GM19397 (cell line): ENCODE measurements around the gene MINK1.

Source experiments
- ATAC-seq: cut with Tn5 transposase; IDR thresholded peaks from one replicate; pipeline ENCODE4 v1.9.1; 2021; ENCODE audit warnings: mild to moderate bottlenecking, moderate library complexity; ENCODE audit not compliant: unreplicated experiment

Gene MINK1

DNA sequence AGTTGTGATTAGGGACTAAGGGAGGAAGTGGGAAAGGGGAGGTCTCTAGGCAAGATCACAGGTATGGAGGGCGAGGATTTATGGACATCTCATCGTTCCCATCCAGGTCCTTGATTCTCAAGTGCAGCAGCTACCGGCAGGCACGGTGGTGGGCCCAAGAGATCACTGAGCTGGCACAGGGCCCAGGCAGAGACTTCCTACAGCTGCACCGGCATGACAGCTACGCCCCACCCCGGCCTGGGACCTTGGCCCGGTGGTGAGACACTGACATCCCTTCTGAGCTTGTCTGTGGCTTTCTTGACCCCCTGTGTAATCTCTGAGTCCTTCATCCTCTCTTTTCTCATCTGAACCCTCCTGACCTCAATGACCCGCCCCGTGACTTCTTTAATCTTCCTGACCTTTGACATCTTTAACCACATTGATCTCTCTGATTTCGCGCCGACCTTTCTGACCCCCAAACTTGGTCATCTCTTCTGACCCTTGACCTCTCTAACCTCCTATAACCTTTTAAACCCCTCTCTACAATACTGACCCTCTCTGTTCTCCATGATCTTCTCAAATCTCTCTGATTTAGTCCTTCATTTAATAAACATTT lies 22.3 kb upstream of the MINK1 start:
- no peak for ATAC-seq

DNA sequence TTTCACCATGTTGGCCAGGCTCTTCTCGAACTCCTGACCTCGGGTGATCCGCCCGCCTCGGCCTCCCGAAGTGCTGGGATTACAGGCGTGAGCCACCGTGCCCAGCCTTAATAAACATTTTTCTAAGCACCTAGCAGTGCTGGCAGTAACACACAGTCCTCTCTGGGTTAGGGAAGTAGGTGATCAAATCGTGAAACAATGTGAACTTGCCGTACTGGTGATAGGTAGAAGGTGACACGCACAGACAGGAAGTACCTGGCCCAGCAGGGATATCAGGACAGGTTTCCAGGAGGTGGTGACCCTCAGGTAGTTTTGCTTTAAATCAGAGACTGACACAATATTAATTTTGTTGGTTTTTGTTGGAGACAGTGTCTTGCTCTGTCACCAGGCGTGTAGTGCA lies 21.7 kb upstream of the MINK1 start:
- ATAC-seq = no peak

DNA sequence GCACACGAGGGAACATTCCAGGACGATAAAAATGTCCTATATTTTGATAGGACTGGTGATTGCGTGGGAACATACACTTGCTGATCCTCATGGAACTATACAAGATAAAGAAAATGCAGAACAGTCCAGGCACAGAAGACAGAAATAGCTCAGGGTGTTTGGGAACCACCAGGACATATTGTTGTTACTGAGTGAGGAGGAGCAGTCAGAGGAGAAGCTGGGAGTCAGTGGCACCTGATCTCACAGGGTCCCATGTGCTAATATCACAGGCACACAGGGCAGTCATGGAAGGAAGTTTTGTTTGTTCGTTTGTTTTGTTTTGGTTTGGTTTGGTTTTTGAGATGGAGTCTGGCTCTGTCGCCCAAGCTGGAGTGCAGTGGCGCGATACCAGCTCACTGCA lies 20.4 kb upstream of the MINK1 start:
- no peak for ATAC-seq

DNA sequence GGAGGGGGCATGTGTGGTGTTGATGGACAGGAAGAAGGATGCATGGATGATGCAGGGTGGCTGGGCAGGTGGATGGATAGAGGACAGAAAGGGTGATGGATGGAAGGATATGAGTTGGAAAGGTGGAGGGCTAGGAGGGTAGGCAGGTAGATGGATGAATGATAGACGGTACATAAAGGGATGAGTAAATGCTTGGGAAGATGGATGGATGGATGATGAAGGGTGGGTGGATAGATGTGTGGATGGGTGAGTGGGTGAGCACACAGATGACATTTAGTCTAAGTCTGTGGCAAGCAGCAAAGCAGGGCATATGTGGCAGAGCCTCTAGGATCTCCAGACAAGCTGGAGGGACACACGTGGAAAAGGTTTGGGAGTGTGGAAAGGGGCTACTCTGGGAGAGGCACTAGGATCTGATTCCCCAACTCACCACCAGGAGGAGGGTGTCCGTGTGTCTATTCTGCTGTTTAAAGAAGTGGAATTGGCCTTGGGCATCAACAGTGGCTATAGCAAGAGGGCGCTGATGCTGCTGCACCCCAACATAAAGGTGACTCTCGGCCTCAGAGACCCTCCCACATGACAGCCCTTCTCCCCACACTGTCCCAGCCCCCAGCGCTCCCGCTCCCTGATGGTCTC lies 18.0 kb upstream of the MINK1 start:
- no peak for ATAC-seq

DNA sequence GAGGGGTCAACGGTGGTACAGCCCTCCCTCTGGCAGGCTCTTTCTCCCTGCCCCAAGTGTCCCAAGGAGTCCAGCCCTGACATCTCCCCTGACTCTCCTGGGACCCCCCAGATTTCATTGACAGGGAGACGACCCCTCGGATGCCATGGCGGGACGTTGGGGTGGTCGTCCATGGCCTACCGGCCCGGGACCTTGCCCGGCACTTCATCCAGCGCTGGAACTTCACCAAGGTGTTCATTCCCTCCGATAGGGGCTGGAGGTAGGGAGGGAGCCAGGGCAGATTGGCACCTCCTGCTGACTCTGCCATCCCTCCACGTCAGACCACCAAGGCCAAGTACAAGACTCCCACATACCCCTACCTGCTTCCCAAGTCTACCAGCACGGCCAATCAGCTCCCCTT lies 16.3 kb upstream of the MINK1 start:
- ATAC-seq = no peak

DNA sequence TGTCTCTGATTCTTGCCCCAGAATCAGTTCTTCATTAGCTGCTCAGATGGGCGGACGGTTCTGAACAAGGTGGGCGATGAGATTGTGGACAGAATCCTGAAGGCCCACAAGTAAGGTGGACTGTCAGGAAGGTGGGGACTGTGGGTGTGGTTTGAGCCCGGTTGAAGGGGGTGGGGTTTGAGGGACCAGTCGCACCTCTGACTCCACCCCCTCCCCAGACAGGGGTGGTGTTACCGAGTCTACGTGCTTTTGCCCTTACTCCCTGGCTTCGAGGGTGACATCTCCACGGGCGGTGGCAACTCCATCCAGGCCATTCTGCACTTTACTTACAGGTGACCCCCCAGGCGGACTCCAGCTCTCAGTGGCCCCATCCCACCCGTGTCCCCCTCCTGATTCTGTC lies 14.9 kb upstream of the MINK1 start:
- ATAC-seq = no peak

DNA sequence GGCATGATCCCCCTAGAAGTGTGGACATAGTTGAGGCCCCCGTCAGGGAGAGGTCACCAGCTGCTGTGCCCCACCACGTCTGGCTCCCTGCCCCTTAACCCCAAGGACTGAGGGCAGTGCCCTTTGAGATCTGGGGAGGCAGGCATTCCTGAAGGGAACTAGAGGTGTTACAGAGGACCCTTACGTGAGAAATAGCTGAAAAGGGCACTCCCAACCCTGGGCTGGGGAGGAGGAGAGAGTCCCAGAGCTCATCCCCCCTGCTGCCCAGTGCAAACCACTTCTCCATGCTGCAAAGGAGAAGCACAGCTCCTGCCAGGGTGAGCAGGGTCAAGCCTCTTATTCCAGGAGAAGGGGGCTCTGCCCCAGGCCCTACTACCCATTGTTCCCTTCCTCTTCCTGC lies 10.3 kb upstream of the MINK1 start:
- ATAC-seq = no peak

DNA sequence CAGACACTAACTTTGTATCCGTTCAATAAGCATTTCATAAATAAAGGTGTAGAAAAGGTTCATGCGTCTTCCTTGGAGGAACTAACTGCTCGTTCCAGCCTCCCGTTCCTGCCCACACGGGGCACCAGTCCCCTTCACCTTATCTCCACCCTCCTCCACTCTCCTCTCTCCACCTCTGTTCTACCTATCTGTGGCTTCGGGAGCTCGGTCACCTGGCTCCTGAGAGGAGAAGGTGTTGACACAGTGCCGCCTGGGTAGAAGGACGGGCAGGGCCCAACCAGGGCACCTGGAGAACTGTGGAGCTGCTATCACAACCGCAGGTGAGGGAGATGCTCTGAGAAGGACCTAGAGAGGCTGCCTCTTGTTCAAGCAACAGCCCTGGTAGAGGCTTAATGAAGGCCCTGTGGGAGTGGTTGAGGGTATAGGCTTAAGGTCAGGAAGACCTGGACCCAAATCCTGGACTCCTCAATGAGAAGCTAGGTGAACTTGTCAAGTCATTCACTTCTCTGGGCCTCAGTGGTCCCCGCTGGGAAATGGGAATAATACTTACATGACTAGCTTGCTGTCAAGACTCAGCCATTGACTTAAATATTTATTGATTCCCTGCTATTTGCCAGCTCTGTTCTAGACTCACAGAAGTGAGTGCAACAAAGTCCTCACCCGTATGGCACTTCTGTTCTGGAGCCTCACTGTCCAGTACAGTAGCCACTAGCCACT lies 9.6 kb upstream of the MINK1 start:
- ATAC-seq = no peak

DNA sequence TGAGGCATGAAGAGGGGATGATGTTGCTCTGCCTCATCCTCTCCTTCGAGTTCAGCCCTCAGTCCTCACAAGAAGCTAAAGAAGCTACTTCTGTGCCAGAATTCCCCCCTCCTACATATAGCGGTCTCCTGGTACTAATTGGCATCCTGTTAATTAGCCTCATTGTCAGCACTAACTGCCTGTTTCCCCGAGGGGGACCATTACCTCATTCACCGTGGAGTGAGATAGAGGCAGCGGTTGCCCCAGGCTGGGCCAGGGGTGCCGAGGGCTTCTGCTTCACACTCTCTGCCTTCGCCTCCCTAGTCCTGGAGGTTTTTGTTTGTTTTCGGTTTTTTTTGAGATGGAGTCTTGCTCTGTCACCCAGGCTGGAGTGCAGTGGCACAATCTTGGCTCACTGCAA lies 5.7 kb upstream of the MINK1 start:
- ATAC-seq = no peak

DNA sequence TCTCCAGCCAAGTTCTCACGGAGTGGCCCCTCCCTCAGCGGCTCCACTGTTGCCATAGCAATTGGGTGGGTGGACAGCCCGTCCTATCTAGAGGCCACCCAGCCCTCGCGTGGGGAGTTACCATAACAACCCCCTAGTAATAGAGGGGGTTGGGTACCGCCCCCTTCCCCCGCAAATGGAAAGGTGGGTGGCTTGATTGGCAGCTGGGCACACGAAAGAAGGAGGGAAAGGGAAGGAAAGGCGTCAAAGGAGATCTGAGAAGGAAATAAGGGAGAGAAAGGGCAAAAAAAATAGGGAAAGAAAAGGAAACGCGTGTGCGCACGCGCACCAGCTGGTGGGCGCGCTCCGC lies 337 bp upstream of the MINK1 start:
- peak; percentile 4 for ATAC-seq

DNA sequence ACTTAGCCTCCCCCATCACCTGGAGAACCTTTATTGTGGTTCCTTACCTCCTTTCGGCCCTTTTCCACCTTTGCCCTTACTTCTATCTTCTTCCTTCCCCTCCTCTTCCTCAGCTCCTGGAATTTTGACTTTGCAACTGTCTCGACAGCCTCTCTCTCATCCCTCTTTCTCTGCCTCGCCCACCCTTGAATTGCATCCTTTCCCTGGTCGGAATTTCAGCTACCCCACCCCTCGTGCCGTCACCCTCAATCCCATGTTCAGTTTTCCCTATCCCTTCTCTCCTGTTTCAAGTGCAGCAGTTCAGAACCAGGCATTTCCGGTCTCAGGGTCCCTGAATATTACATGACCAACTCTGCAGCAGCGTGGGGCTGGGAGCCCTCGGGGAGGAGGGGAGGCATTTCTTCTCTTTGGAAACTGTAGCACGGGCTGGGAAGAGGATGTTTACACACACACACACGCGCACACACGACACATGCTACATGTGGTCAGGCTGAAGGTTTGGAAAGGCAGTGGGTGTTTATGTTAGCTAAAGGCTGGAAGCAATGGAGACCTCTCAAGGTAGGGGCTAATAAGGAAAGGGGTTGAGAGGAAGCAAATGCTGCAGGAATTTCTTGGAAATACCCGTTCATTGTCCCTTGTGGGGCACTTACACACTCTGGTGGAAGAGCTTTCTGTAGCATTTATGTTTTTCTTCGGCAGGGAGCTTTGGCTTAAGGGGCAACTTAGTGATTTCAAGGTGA lies 971 bp downstream of the MINK1 start:
- no peak for ATAC-seq

DNA sequence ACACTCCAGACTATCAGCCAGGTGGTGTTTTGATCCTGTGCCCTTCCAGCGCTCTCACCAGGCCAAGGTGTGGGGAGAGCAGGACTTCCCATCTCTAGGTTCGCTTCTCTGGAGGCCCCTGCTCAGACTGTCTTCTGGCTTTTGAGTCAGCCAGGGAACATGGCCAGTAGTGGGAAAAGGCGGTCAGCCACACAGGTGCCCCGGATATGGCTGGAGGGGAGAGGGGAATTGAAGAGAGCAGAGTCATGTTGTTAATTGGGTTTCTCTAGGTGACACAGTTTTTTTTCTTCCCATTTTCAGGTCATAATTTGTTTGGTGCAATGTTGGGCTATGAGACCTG lies 1.5 kb downstream of the MINK1 start:
- no peak for ATAC-seq

DNA sequence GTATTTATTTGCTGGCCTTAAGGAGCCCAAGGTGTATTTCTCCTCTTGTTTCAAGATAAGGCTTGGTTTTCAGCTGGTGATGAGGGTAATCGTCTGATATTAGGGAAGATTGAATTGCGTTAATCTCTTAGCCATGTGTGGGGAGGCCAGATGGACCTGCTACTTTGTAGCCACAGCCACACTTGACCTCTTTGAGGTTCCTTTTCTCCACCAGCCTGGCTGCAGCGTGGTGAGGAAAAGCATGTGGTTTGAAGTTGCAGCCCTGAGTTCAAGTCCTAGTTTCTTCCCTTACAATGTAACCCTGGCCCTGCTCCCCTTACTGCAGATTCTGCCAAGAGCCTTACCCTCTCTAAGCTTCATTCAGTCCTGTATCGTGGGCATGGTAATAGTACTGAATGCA lies 3.1 kb downstream of the MINK1 start:
- no peak for ATAC-seq

DNA sequence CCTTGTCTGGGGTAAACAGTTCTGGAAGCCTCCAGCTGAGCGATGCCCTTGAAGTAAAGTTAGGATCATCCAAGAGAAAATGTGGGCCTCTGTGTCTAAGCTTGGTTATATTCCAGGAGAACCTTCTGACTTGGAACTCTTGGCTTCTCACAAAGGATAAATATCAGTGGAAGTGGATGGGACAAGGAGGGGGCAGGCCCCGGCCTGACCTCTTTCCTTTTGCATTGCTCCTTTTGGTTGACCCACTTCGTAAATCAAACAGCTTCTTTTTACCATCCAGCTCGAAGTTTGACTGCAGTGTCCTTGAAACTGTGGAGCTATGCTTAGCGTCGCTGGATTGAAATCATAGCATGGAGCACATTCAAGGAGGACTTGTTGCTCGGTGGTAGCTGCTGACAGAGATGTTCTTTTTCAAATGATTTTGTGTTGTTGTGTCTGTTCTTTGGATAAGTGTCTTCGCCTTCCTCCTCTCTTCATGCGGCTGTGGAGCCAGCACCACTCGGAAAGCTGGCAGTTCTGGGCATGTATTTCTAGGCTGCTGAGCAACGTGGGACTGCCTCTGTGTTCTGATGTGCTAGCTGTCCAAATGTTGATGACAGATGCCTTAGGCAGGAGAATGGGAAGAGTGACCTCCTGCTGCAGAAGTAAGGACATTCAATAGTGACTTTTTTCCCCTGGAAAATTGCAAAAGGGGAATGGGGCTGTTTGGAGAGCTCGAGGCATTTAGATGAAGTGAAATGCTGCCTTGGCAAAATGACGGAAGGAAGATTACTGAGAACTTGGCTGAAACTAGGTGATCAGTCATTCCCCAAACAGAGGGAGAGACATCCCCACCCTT lies 4.5 kb downstream of the MINK1 start:
- no peak for ATAC-seq

DNA sequence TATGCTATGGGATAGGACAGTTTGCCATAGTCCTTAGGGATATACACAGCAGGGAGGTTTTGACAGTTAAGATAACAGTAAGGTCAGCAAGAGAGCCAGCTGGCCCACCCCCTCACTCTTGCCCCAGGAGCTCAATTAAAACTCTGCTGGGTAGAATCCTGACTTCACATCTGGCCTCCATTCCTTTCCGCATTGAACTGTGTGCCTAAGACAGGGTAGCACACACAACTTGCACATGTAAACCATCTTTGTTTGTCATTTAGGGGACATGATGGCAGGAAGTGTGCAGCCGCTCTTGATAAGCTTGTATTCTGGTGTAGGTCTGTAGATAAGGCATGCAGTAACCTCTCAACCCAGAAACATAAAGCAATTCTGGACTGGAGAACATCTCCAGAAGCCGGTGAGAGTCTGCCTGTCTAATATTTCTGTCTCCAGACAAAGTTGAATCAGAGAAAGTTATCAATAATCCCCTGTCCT lies 5.2 kb downstream of the MINK1 start:
- ATAC-seq = no peak

DNA sequence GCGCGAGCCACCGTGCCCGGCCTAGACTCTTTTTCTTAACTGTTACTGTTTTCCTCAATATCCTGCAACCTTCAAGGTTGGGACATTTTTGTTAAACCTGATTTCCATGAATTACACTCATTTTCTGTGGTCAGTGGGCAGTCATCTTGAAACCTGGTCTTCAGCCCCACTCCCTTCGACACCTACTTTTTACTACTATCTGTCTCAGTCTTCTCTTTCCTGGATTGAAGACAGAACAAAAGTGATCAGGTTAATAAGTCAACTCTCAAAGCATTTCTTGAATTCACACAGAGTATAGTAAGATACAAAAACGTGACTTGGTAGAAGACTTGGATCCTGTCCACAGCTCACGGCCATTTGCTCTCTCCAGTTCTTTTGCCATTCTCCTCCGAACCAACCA lies 6.1 kb downstream of the MINK1 start:
- no peak for ATAC-seq

DNA sequence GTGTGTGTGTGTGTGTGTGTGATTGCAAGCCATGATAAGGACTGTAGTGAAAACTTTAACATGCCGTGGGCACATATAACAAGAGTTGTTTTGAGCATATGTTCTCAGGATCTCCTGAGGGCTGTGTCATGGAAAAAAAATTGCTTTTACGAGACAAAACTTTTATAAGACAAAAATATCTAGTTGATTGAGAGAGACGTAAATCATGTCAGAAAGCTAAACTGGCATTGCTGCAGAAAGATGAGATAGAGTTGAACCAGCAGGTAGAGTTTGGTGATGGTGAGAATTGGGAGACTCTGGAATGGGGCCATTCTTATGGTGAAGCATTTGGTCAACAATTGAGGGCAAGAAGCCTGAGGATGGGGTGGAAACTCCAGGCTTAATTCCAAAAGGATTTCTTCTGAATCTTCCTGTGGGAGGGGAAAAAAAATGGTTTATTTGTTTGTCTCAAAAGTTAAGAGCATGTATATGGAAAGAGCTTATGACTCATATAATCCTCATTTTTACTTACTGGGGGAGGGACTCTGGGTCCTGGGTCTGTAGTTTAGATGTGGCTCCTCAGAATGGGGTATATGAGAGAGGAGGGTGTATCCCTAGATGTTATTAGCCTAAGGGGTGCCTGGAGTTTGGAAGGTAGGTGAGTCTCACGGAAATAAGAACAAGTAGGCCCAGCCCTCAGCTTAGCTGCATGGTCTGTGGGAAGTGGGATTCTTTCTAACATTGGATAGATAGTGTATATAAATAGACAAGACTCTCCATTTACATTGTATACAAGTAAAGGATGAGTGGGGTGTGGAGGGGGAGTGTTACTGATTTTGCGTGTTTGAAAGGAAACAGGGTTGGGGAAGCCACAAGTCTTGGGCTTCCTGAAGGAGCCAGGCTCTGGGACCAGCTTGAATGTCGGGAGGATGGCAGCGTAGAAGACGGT lies 7.1 kb downstream of the MINK1 start:
- ATAC-seq = no peak

DNA sequence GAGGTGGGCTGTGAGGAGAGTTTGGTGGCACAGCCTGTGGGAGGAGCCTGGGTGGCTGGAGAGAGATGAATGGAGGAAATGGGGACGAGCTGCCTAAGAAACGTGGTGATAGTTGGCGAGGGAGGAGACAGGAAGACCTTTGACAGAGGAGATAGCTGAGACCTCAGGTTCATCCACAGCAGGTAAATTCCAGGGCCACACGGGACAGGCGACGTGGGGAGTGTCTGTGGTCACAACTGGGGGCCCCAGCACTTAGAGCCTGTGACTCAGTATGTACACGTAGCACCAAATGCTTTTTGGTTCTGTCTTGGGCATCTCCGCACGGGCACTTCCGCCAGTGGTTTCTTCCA lies 7.7 kb downstream of the MINK1 start:
- ATAC-seq = no peak

DNA sequence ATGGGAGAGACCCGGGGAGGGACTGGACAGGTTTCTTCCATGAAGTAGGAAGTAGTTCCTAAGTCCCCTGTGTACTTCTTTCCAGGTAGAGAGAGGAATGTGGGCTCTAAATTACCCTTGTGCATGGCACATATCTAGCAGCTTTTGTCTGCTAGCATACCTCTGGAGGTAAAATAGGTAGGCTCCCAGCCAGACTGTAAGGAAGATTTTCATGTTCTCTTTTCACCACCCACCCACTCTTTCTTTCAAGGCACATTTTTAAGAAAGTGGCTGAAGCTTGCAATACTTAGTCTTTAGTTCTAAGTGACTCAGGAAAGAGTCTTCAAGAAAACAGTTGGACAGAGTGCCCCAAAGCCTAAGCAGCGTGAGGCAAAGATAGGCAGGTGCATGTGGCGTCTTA lies 9.2 kb downstream of the MINK1 start:
- no peak for ATAC-seq

DNA sequence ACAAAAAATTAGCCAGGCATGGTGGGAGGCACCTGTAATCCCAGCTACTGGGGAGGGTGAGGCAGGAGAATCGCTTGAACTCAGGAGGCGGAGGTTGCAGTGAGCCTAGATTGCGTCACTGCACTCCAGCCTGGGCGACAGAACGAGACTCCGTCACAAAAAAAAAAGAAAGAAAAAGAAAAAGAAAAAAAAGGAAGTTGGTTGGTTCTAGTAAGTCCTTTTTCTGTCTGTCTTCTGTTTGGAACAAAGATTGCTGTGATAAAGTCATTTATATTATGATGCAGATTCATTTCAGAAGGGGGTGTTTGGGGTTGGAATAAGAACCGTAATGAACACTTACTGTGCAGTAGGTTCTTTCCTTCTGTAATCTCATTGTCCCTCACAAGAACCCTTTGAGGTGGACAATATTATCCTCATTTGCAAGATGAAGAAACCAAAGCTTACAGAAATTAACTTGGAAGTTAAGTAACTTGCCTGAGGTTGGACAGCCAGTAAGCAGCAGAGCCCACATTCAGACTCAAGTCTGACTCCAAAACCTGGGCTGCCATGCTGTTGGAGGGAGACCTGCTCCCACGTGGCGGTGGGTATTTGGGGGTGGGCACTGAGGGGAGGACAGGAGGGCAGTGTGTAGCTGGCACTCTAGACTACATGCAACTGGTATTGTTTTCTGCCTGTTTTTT lies 10.3 kb downstream of the MINK1 start:
- ATAC-seq = no peak
